ENCODE results near the gene ALDOB. TPM values are rescaled to one million over a fixed set of nuclear protein-coding genes. Genes with fewer than 3 reads are reported as not detected.

Gene ALDOB
- total RNA-seq, 1 experiment from 2014 or later: 1.2 TPM

GRCh38 chr9:101398068-101398929 is 37.3 kb downstream of the ALDOB start, which contains the start of the genes MRPL50 and ZNF189 (continued):
- TF ChIP-seq EZH2 (IDR thresholded peaks at IDR 0.05): no peak
- no peak; the same call in 1 of the 2 replicates for TF ChIP-seq CEBPB (IDR thresholded peaks at IDR 0.05; ENCODE audit: low read depth)
- no peak for TF ChIP-seq CBX3 (IDR thresholded peaks at IDR 0.05; ENCODE audit: low read depth)
- TF ChIP-seq TCF7L2 (IDR thresholded peaks at IDR 0.05; ENCODE audit: borderline replicate concordance, extremely low read depth, insufficient read depth, insufficient read length): peak; percentile 23
- peak; percentile 80 for TF ChIP-seq SP1 (IDR thresholded peaks at IDR 0.05; ENCODE audit: low read depth)
- TF ChIP-seq JUND (IDR thresholded peaks at IDR 0.05): no peak

- ChIA-PET RAD21 (ENCODE audit: low non-redundant PET in 1 of 2, low total read pairs in 2 of 2, uncharacterized antibody in 2 of 2, unreplicated experiment in 2 of 2) (no interaction called here), POLR2A (no interaction called here), CTCF (interaction anchor here (2.3 kb wide), 1 partner anchor 9 kb away, joined by 18 read pairs; no protein-coding TSS in a partner anchor)
- no peaks in the 10 kb centered on the region for H3K27me3 ChIP-seq (ENCODE audit: insufficient read depth, low read length)
- TF ChIP-seq ZNF274 (IDR thresholded peaks at IDR 0.05; ENCODE audit: low read depth, low read length) (no peak), REST (IDR thresholded peaks at IDR 0.05; ENCODE audit: low read depth) (no peak), ELF1 (IDR thresholded peaks at IDR 0.05; ENCODE audit: borderline replicate concordance, low read depth) (no peak), SIN3A (IDR thresholded peaks at IDR 0.05; ENCODE audit: low read depth) (no peak), ATF3 (IDR thresholded peaks at IDR 0.05) (no peak), SRF (IDR thresholded peaks at IDR 0.05; ENCODE audit: low read depth) (no peak), POLR2A (IDR thresholded peaks at IDR 0.05; ENCODE audit: borderline replicate concordance, extremely low read depth, insufficient read depth, insufficient read length) (no peak), JUND (IDR thresholded peaks at IDR 0.05) (no peak), ZBTB33 (IDR thresholded peaks at IDR 0.05; ENCODE audit: extremely low read depth, insufficient replicate concordance, low read length) (no peak), CBX3 (IDR thresholded peaks at IDR 0.05; ENCODE audit: low read depth) (no peak), ZFX (IDR thresholded peaks at IDR 0.05) (no peak)
- no peak overlapping the region for H2AFZ ChIP-seq (ENCODE audit: low read depth, low read length, poor library complexity, severe bottlenecking)
- peak overlapping the region; percentile 88 for H3K9ac ChIP-seq (ENCODE audit: low read length)
- H4K20me1 ChIP-seq (ENCODE audit: insufficient read depth): no peaks in the 10 kb centered on the region
- H3K4me2 ChIP-seq (ENCODE audit: low read length): peak overlapping the region; percentile 86
- ATAC-seq (no peak), DNase-seq (ENCODE audit: low read depth, low spot score) (no peak)
- intact Hi-C loops (cut with micrococcal nuclease): loop anchor here (5.0 kb wide), 2 partner anchors 135 to 795 kb away; partner anchors contain the start of gene RNF20
- H3K27ac ChIP-seq (ENCODE audit: low read depth, low read length): peak overlapping the region; percentile 44; the same call in 1 of the 2 replicates
- H3K4me3 ChIP-seq (replicated peaks in 1 of 2; ENCODE audit: low read depth in 1 of 2, low read length in 2 of 2): peak overlapping the region; percentile 71 to 92
- no peaks in the 10 kb centered on the region for H3K9me3 ChIP-seq (ENCODE audit: control insufficient read depth in 1 of 2, insufficient read depth in 1 of 2, low read depth in 1 of 2, low read length in 2 of 2)
- H3K79me2 ChIP-seq (ENCODE audit: insufficient read depth, low read length): peaks cover 82% of the 10 kb centered on the region
- peaks cover 17 to 43% of the 10 kb centered on the region in 2 experiments for H3K36me3 ChIP-seq (ENCODE audit: control insufficient read depth in 1 of 2, insufficient read depth in 2 of 2, low read length in 2 of 2)
- peaks cover 3 to 10% of the 10 kb centered on the region in 2 experiments; a peak in 3 of 4 replicates for H3K4me1 ChIP-seq (ENCODE audit: control insufficient read depth in 1 of 2, insufficient read depth in 2 of 2, low read length in 2 of 2)
- BruUV-seq (replicated peaks): no TSS peak
- no peaks in the 10 kb centered on the region for H3K9me2 ChIP-seq (ENCODE audit: insufficient read depth)
Measured at GRCh38 chr9:101397746-101398067, 37.9 kb downstream of the ALDOB start.
